Astrocyte (in vitro differentiated cells and primary cell): ENCODE measurements around the gene LRRC42.

Experiments used
- EZH2 ChIP-seq: IDR thresholded peaks from 2 replicates; pipeline ENCODE4 v1.6.1; 2012; ENCODE audit warnings: mild to moderate bottlenecking, low read length, inconsistent platforms; ENCODE audit not compliant: insufficient read depth
- TF ChIP-seq, protein P1 (sequence below): IDR thresholded peaks from 2 replicates; pipeline ENCODE4 v1.5.1; 2011; ENCODE audit warnings: low read depth, mild to moderate bottlenecking, inconsistent platforms, low read length, moderate library complexity; ENCODE audit not compliant: insufficient read depth

DNA sequence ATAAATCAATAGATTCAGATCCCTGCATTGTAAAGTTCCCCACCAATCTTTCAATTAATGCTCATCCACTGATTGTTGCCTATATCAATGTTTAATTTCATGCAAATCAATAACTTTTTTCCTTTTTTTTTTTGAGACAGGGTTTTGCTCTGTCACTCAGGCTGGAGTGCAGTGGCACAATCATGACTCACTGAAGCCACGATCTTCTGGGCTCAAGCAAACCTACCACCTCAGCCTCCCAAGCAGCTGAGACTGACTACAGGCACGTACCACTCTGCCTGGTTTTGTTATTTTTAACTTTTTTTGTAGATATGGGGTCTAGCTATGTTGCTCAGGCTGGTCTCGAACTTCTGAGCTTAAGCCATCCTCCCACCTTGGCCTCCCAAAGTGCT lies 26.5 kb upstream of the LRRC42 start:
- TF ChIP-seq, protein P1, sequence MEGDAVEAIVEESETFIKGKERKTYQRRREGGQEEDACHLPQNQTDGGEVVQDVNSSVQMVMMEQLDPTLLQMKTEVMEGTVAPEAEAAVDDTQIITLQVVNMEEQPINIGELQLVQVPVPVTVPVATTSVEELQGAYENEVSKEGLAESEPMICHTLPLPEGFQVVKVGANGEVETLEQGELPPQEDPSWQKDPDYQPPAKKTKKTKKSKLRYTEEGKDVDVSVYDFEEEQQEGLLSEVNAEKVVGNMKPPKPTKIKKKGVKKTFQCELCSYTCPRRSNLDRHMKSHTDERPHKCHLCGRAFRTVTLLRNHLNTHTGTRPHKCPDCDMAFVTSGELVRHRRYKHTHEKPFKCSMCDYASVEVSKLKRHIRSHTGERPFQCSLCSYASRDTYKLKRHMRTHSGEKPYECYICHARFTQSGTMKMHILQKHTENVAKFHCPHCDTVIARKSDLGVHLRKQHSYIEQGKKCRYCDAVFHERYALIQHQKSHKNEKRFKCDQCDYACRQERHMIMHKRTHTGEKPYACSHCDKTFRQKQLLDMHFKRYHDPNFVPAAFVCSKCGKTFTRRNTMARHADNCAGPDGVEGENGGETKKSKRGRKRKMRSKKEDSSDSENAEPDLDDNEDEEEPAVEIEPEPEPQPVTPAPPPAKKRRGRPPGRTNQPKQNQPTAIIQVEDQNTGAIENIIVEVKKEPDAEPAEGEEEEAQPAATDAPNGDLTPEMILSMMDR: no peak
- no peak for TF ChIP-seq EZH2
